GM13977 (cell line): Measurements from ENCODE around the gene ATP6V0C.
A peak's percentile ranks its signal among the peaks of the same experiment; 100 is the strongest.

Experiments used
- DNase-seq: peaks from one replicate; pipeline ENCODE4 v3.0.0; 2012; ENCODE audit warnings: low spot score
- in situ Hi-C: fragments of 300-500 bp; cut with MboI; formaldehyde crosslinking; loops from one replicate; pipeline ENCODE4 v1.12.0; 2022; ENCODE audit warnings: low sequenced_read_pairs, low pct_unique_long_range_greater_than_20kb, mixed read lengths, inconsistent platforms; ENCODE audit not compliant: unreplicated experiment
- TF ChIP-seq, protein P1 (sequence below): IDR thresholded peaks from 2 replicates; pipeline ENCODE4 v1.5.1; 2012; ENCODE audit warnings: mild to moderate bottlenecking, control low read depth; ENCODE audit not compliant: insufficient read depth; ENCODE audit errors: extremely low read depth, missing control alignments

The ATP6V0C gene

DNA sequence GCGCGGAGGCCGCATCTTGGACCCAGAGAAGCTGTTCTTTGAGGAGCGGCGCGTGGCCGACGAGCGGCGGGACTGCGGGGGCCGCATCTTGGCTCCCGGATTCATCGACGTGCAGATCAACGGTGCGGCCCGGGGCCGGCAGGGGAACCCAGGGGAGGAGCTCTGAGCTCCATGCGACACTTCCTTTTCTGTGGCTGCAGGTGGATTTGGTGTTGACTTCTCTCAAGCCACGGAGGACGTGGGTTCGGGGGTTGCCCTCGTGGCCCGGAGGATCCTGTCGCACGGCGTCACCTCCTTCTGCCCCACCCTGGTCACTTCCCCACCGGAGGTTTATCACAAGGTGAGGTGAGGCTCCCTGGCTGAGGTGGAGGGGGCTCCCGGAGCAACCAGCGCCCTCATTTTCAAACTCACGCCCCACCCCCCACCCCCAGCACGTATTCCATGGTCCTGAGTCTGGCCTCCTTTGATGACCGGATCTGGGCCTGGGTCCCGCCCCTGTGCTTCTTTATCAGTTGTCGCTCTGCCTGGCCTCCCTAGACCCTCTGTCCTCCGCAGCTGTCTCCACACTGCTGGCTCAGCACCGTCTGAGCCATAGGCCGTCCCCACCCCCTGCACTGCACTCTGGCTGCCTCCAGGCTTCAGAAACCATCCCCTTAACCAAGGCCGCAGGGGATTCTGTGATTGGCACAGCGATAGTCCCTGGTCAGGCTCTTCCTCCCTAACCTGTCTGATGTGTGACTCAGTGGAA lies 7.2 kb downstream of the ATP6V0C start:
- in situ Hi-C loops = no loop called here
- TF ChIP-seq, protein P1, sequence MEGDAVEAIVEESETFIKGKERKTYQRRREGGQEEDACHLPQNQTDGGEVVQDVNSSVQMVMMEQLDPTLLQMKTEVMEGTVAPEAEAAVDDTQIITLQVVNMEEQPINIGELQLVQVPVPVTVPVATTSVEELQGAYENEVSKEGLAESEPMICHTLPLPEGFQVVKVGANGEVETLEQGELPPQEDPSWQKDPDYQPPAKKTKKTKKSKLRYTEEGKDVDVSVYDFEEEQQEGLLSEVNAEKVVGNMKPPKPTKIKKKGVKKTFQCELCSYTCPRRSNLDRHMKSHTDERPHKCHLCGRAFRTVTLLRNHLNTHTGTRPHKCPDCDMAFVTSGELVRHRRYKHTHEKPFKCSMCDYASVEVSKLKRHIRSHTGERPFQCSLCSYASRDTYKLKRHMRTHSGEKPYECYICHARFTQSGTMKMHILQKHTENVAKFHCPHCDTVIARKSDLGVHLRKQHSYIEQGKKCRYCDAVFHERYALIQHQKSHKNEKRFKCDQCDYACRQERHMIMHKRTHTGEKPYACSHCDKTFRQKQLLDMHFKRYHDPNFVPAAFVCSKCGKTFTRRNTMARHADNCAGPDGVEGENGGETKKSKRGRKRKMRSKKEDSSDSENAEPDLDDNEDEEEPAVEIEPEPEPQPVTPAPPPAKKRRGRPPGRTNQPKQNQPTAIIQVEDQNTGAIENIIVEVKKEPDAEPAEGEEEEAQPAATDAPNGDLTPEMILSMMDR = no peak
- peak; percentile 75 for DNase-seq

DNA sequence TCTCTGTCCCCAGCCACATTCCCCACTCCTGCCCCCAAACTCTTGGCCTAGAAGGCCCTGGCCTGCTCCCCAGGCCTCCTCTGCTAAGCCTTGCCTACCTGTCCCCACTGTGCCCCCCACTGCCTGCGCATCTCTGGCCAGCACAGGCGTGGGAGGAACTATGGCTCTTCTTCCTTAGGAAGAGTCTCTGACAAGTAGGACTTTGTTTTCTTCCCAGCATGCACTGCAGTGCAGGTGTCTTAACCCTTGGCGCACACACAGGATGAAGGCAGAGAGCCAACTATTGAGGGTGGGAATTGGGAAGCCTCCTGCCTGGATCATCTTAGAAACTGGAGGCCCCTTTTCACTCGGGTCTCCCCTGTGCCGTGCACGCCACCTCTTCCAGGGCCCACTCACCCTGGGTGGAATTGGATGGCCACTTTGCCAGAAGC lies 10.1 kb downstream of the ATP6V0C start:
- in situ Hi-C loops = no loop called here
- TF ChIP-seq, protein P1 = no peak
- DNase-seq = no peak

DNA sequence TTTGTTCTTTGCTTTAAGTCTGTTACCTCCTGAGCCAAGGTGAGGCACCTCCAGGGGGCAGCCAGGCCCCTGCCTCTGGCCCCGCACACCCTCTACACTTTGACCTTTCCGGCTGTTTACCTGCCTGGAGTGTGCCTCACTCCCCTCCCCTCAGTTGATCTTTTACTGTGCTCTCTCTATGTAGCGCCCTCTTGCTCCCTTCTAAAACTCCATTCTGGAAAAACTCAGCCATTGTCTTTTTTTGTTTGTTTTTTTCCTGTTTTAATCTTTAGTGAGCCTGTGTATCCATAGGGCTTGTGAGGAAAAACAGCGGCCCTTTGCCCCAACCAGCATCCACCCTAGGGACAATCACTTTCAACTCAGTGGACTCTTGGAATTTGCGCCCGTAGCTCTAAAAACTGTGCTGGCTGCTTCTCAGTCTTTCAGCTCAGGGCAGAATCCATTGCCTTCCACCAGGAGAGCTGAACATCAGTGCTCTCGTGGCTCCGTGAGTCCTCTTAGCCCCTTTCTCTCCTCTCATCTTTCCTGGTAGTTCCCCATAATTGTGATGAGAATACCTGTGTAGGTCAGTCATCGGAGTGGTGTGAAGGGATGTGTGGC lies 10.7 kb downstream of the ATP6V0C start:
- TF ChIP-seq, protein P1 = no peak
- in situ Hi-C loops = no loop called here

DNA sequence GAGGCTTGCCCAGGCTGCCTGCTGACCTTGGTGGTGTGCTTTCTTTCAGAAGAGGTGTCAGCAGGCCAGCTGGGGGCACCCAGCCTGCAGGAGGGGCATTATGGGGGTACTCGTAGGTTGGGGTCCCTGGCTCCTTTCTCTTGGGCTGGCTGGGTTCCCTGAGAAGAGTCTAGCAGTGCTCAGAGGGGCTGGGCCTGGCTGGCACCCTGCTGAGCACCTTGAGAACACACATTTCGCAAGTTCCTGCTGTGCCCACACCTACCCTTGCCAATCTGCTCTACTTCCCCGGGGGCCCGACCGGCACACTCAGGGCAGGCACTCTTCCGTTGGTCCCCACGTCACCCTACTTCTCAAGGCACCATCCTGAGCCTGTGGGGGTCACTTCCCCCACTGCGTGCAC lies 12.4 kb downstream of the ATP6V0C start:
- TF ChIP-seq, protein P1 = no peak
- in situ Hi-C loops = no loop called here

More for the DNA sequence above, 10.7 kb downstream of the ATP6V0C start:
- DNase-seq = no peak

DNA sequence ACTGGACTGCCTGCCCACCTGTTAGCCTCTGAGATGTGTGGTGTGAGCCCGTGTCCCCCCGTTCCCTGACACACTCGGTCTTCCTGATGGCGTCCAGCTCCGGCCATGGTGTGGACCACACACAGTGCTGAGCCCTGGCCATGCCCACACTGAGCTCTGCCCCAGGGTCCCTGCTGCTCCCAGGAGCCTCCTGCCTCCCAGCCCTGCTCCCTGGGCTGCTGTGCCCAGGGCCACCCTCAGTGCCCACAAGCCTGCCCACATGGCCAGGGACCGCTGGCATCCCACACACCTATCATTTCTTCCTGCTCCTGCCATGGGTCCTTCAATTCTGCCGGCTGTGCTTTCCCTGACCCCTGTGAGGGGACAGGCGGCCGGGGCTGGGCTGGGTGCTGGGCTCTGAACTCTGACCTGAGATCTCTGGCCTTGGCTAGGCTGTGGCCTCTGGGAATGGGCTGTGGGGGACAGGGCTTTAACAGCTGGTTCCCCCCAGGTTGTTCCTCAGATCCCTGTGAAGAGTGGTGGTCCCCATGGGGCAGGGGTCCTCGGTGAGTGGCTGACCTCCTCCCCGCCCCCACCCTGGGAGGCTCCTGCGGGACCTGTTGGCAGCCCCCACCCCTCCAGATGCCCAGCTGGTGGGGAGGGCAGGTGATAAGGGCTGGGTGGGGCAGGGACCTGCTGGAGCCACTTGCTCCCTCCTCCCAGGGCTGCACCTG lies 13.5 kb downstream of the ATP6V0C start:
- no peak for DNase-seq
- TF ChIP-seq, protein P1 = no peak
- in situ Hi-C loops = no loop called here

More for the DNA sequence above, 12.4 kb downstream of the ATP6V0C start:
- no peak for DNase-seq

DNA sequence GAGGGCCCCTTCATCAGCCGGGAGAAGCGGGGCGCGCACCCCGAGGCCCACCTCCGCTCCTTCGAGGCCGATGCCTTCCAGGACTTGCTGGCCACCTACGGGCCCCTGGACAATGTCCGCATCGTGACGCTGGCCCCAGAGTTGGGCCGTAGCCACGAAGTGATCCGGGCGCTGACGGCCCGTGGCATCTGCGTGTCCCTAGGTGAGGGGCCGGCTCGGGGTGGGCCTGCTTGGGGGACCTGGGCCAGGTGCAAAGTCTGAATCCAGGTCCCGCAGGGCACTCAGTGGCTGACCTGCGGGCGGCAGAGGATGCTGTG lies 14.0 kb downstream of the ATP6V0C start:
- TF ChIP-seq, protein P1 = no peak
- no peak for DNase-seq
- in situ Hi-C loops = no loop called here
